ENCODE measurements around the gene SENP7.
"Not testable (repeated sequence)": the region's sequence is repeated elsewhere in the genome, so short reads cannot be mapped to it uniquely, and the experiment has no call there.

SENP7 gene

DNA sequence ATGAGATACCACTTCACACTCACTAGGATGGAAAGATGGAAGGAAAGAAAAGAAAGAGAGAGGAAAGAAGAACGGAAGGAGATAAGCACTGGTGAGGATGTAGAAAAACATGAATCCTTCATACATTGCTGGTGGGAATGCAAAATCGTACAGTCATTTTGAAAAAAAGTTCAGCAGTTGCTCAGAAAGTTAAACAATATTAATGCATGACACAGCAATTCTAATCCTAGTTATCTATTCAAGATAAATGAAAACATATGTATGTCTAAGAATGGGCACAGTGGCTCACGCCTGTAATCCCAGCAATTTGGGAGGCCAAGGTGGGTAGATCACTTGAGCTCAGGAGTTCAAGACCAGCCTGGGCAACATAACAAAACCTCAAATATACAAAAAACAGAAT lies 59.1 kb downstream of the SENP7 start:
- no peak for DNase-seq (ENCODE audit: low read depth in 2 of 3, low spot score in 2 of 3)

- DNase-seq (ENCODE audit: low read depth in 2 of 3, low spot score in 2 of 3), result not testable (repeated sequence)
These were observed 74.4 kb downstream of the SENP7 start for GRCh38 chr3:101438641-101439040.

DNA sequence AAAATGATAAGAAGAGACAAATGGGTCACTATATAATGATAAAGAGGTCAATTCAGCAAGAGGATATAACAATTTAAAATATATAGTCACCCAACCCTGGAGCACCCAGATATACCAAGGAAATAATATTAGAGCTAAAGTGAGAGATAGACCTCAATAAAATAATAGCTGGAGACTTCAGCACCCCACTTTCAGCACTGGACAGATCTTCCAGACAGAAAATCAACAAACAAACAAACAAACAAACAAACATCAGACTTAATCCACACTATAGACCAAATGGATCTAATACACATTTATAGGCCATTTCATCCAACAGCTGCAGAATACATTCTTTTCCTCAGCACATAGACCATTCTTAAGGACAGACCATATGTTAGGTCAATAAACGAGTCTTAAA lies 79.4 kb downstream of the SENP7 start:
- DNase-seq (ENCODE audit: low read depth in 2 of 3, low spot score in 2 of 3), result no peak

- DNase-seq (ENCODE audit: low read depth in 2 of 3, low spot score in 2 of 3), result no peak
These were observed 88.8 kb downstream of the SENP7 start for GRCh38 chr3:101423984-101424888.

DNA sequence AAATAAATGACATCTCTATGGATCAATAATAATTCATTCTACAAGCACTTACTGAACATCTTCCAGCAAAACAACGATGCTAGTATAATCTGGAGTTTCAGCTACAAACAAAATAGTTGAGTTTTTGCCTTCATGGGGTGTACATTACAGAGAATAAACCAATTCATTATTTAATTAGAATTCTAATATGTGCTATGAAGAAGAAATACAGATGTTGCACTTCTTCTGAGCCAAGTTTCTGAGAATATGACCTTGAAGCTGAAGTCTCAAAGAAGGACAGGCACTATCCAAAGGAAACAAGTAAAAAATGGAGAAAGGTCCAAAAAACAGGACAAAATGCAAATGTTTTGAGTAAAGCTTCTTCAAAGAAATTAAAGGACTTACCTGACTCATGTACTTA lies 94.2 kb downstream of the SENP7 start:
- DNase-seq (ENCODE audit: low read depth in 2 of 3, low spot score in 2 of 3), result no peak

DNA sequence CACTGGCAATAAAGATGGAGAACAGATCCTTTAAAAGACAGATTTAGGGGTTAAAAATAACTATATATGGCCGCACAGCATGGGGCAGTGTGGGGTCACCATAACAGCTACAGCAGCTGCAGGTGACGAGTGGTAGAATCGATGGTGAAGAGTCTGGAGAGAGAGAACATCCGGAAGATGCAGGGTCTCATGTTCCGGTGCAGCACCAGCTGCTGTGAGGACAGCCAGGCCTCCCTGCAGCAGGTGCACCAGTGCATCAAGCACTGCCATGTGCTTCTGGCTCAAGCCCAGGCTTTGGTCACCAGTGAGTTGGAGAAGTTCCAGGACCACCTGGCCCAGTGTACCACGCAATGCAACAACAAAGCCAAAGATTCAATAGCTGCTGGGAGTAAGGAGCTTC lies 98.9 kb downstream of the SENP7 start:
- no peak for DNase-seq (ENCODE audit: low read depth in 2 of 3, low spot score in 2 of 3)

- DNase-seq (ENCODE audit: low read depth in 2 of 3, low spot score in 2 of 3), result no peak
These were observed 99.4 kb downstream of the SENP7 start for GRCh38 chr3:101413656-101414055.

- no peak for DNase-seq (ENCODE audit: low read depth in 2 of 3, low spot score in 2 of 3)
These were observed 121.5 kb downstream of the SENP7 start for GRCh38 chr3:101391413-101391950.

DNA sequence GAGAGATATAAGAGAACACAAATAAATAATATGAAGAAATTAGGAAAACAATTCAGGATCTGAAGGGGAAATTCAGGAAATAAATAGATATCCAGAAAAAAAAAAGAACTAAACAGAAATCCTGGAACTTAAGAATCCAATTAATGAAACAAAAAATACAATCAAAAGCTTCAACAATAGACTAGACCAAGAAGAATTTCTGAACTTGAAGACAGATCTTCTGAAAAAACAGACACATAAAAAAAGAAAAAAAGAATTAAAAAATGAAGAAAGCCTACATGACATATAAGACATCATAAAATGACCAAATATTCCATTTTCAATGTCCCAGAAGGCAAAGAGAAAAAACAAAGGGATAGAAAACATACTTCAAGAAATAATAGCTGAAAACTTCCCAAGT lies 124.3 kb downstream of the SENP7 start:
- no peak for DNase-seq (ENCODE audit: low read depth in 2 of 3, low spot score in 2 of 3)

DNA sequence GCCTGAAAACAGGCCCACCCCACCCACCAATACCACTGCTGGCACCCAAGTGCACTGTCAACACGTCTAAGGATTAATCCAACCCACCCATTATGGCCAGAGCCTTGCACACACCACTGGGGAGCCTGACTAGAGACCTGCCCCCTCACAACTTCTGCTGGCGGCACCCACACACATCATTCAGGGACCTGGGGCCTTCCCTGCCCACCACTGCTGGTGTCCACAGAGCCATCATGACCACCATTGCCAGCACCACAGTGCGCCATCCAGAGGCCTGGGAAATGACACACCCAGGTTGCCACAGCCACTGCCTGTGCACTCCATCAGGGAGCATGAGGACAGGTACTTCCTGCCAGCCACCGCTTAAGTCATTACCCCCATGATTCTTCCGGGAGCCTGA lies 125.7 kb downstream of the SENP7 start:
- DNase-seq (ENCODE audit: low read depth in 2 of 3, low spot score in 2 of 3), result no peak

DNA sequence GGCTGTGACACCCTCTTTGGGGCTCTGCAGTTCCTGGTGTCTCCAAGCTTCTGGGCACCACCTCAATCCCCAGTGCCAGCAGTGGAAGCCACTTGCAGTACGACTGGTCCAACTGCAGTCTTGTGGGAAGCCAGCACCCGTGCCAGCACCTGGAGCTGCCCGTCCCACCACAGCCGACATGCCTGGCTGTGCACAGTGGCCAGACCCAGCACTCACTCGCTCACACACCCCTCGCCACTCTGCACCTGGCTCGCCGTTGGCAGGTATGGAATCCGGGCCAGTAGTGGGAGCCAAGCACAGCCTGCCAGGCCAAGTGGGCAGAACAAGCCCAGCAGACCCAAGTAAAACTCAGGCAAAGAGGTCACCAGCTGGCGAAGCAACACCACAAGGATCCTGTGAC lies 128.6 kb downstream of the SENP7 start:
- DNase-seq (ENCODE audit: low read depth in 2 of 3, low spot score in 2 of 3), result no peak

DNA sequence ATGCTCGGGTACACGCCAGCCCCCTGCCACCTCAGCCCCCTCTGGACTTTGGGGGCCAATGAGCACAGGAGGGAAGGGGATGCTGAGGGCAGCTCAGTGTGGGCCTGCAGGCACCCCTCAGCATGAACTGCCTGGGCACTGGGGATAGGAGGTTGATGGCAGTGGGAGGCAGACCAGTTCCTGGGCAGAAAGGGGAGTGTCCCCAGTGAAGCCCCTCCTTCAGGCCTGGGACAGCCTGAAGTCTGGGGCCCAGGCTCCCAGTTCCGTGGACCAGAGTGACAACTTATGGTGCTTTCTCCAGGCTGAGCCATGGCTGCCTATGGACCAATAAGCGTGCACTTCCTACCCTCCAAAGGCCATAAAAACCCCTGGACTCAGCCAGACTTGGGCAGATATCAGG lies 129.4 kb downstream of the SENP7 start:
- no peak for DNase-seq (ENCODE audit: low read depth in 2 of 3, low spot score in 2 of 3)

GRCh38 chr3:101383156-101383575 lies 129.8 kb downstream of the SENP7 start:
- DNase-seq (ENCODE audit: low read depth in 2 of 3, low spot score in 2 of 3), result no peak

- no peak for DNase-seq (ENCODE audit: low read depth in 2 of 3, low spot score in 2 of 3)
These were observed 131.2 kb downstream of the SENP7 start for GRCh38 chr3:101381809-101382208.

- DNase-seq (ENCODE audit: low read depth in 2 of 3, low spot score in 2 of 3), result no peak
These were observed 133.2 kb downstream of the SENP7 start for GRCh38 chr3:101379658-101380376.

- no peak for DNase-seq (ENCODE audit: low read depth in 2 of 3, low spot score in 2 of 3)
These were observed 135.2 kb downstream of the SENP7 start for GRCh38 chr3:101377796-101378195.

DNA sequence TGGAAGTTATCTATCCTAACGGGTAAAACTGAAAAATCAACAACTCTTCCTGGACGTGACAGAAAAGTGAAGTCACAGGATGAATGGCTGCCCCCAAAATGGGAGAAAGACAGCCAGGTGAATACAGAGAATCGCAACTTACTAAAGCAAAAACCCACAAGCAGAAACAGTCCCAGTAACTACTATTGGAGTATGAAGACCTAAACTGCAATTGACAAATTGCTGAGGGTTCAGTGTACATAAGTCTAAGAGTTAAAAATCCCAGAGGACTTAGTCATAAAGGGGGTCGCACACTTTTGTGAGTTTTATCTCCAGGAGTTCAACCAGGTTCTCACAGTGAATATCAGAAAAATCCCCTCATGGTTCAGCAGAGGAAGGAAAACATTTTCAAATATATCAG lies 135.8 kb downstream of the SENP7 start:
- no peak for DNase-seq (ENCODE audit: low read depth in 2 of 3, low spot score in 2 of 3)

DNA sequence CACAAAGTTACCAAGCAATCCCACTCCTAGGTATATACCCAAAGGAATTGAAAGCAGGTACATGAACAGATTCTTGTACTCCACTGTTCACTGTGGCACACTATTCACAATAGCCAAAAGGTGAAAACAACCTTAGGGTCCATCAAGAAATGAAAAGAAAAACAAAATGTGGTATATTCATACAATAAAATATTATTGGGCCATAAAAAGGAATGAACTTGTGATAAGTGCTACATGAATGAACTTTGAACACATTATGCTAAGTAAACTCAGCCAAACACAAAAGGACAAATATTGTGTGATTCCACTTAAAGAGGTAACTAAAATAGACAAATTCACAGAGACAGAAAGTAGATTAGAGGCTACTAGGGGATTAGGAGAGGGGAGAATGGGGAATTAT lies 137.4 kb downstream of the SENP7 start:
- no peak for DNase-seq (ENCODE audit: low read depth in 2 of 3, low spot score in 2 of 3)

DNA sequence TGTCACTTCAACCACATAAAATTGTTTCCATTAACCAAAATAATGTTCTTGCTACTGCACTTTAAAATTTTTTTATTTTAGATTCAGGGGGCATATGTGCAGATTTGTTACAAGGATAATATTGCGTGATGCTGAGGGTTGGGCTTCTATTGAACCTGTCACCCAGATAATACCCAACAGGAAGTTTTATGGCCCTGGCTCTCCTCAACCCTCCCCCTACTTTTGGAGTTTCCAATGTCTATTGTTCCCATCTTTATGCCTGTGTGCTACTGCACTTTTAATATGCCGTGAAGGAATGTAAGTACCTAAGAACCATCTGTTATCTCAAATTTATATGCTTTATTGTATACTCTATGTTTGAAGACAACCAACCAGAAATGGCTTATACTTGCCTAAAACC lies 150.6 kb downstream of the SENP7 start:
- DNase-seq (ENCODE audit: low read depth in 2 of 3, low spot score in 2 of 3), result no peak

GRCh38 chr3:101351829-101352228 lies 161.2 kb downstream of the SENP7 start:
- no peak for DNase-seq (ENCODE audit: low read depth in 2 of 3, low spot score in 2 of 3)

DNA sequence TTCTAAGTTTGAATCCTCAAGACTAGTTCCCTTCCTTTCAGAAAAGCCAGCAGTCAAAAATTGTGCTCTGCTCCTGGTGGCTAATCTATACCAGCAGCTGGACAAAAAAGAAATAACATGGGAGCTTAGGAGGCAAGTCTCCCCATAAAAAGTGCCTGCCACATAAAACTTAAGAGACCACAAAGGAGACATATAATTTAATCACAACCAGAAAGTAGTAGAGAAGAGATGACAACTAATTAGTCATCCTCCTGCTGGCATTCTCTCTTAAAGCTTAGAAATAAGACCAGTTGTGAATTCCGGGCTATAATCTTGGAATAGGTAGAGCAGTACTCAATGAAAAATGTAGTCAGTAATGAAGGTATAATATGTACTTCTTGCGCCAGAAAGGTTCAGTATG lies 172.4 kb downstream of the SENP7 start:
- DNase-seq (ENCODE audit: low read depth in 2 of 3, low spot score in 2 of 3), result no peak

GRCh38 chr3:101333883-101334282 lies 179.1 kb downstream of the SENP7 start:
- no peak for DNase-seq (ENCODE audit: low read depth in 2 of 3, low spot score in 2 of 3)

All from activated CD8-positive, alpha-beta memory T cell treated with anti-CD3 and anti-CD28 coated beads for 48 hours (primary cell).